NCI-H524 (cell line): Measurements from ENCODE around the gene USP3.

ENCODE experiments used
- DNase-seq, 2 experiments: peaks; one replicate each; lab custom pipeline; 2025; lab: John Stamatoyannopoulos, UW

USP3 gene

GRCh38 chr15:63588826-63589225, 84.4 kb downstream of the USP3 start:
- no peak for DNase-seq

- no peak for DNase-seq
Observed at GRCh38 chr15:63593705-63594671, 89.6 kb downstream of the USP3 start.

GRCh38 chr15:63595065-63595464, 90.7 kb downstream of the USP3 start:
- no peak for DNase-seq

GRCh38 chr15:63595688-63596087, 91.3 kb downstream of the USP3 start:
- DNase-seq = no peak

GRCh38 chr15:63596676-63597037, 92.3 kb downstream of the USP3 start:
- DNase-seq = no peak

- peak; percentile 71 to 83 for DNase-seq
Observed at GRCh38 chr15:63597038-63597790, 92.8 kb downstream of the USP3 start, which contains the start of gene FBXL22. Gene FBXL22 (plus strand): TSS chr15:63597387. CDS start chr15:63597393, 6 bp downstream.

GRCh38 chr15:63597821-63598220, 93.4 kb downstream of the USP3 start:
- DNase-seq = peak in 1 of 2 experiments; percentile 55

GRCh38 chr15:63598473-63599400, 94.3 kb downstream of the USP3 start:
- no peak for DNase-seq

GRCh38 chr15:63599401-63600000, 95.1 kb downstream of the USP3 start:
- DNase-seq = peak in 1 of 2 experiments; percentile 51

- no peak for DNase-seq
Observed at GRCh38 chr15:63600001-63600615, 95.7 kb downstream of the USP3 start.

GRCh38 chr15:63600616-63601025, 96.2 kb downstream of the USP3 start:
- peak; percentile 68 to 94 for DNase-seq

GRCh38 chr15:63601026-63601703, 96.8 kb downstream of the USP3 start:
- DNase-seq = no peak

- DNase-seq = peak; percentile 56 to 88
Observed at GRCh38 chr15:63601704-63602185, 97.4 kb downstream of the USP3 start.

- DNase-seq = no peak
Observed at GRCh38 chr15:63602595-63602994, 98.2 kb downstream of the USP3 start.

GRCh38 chr15:63603516-63603915, 99.1 kb downstream of the USP3 start:
- peak in 1 of 2 experiments; percentile 57 for DNase-seq

- DNase-seq = no peak
Observed at GRCh38 chr15:63604281-63604680, 99.9 kb downstream of the USP3 start.

- no peak for DNase-seq
Observed at GRCh38 chr15:63605036-63605435, 100.6 kb downstream of the USP3 start.

GRCh38 chr15:63605816-63606215, 101.4 kb downstream of the USP3 start:
- DNase-seq = no peak

- peak; percentile 57 to 77 for DNase-seq
Observed at GRCh38 chr15:63606308-63606707, 101.9 kb downstream of the USP3 start.

GRCh38 chr15:63608989-63609388, 104.6 kb downstream of the USP3 start:
- DNase-seq = no peak
